ENCODE results near the gene PRADC1. TPM values are rescaled to one million over a fixed set of nuclear protein-coding genes. Genes with fewer than 3 reads are reported as not detected.

The PRADC1 gene
- total RNA-seq, 4 donors from 2014 or later = 69.4 to 132 (median 104) TPM

- Histone ChIP-seq H3K36me3 (no peaks in the 10 kb centered on the region), H3K9me3 (no peaks in the 10 kb centered on the region), H3K4me1 (no peaks in the 10 kb centered on the region), H3K27ac (no peak overlapping the region), H3K27me3 (peaks cover 42 to 47% (median 45%) of the 10 kb centered on the region in 3 donors), H3K4me3 (no peak overlapping the region)
- intact Hi-C loops (cut with DNase I; ENCODE audit: low total_unique reads) = no loop called here
- in situ Hi-C loops (cut with MboI; ENCODE audit: low sequenced_read_pairs in 4 of 4) = no loop called here
- no peak for DNase-seq
- TF ChIP-seq CTCF (IDR thresholded peaks at IDR 0.05 in 4 of 5, conservative IDR thresholded peaks at IDR 0.05 in 1 of 5) = no peak
- ATAC-seq = no peak
Measured at GRCh38 chr2:73266061-73266901, 33.2 kb upstream of the PRADC1 start.

GRCh38 chr2:73265298-73266060 lies 32.4 kb upstream of the PRADC1 start:
- intact Hi-C loops (cut with DNase I; ENCODE audit: low total_unique reads) (no loop called here), in situ Hi-C loops (cut with MboI; ENCODE audit: low sequenced_read_pairs in 4 of 4) (no loop called here)
- Histone ChIP-seq H3K9me3 (no peaks in the 10 kb centered on the region), H3K27ac (no peak overlapping the region), H3K36me3 (no peaks in the 10 kb centered on the region), H3K4me3 (no peak overlapping the region), H3K27me3 (peaks cover 36 to 45% (median 43%) of the 10 kb centered on the region in 3 donors), H3K4me1 (no peaks in the 10 kb centered on the region)
- DNase-seq (no peak), ATAC-seq (no peak)
- TF ChIP-seq CTCF (IDR thresholded peaks at IDR 0.05 in 4 of 5, conservative IDR thresholded peaks at IDR 0.05 in 1 of 5) (no peak), POLR2A (IDR thresholded peaks at IDR 0.05) (no peak)

GRCh38 chr2:73264783-73265182 lies 31.7 kb upstream of the PRADC1 start:
- DNase-seq = no peak
- H3K27ac ChIP-seq = no peak overlapping the region
- no peak for TF ChIP-seq POLR2A (IDR thresholded peaks at IDR 0.05)
- TF ChIP-seq CTCF (IDR thresholded peaks at IDR 0.05 in 4 of 5, conservative IDR thresholded peaks at IDR 0.05 in 1 of 5) = no peak
- no peak overlapping the region for H3K4me3 ChIP-seq
- no peaks in the 10 kb centered on the region for H3K36me3 ChIP-seq
- intact Hi-C loops (cut with DNase I; ENCODE audit: low total_unique reads) (no loop called here), in situ Hi-C loops (cut with MboI; ENCODE audit: low sequenced_read_pairs in 4 of 4) (no loop called here)
- H3K4me1 ChIP-seq = no peaks in the 10 kb centered on the region
- no peak for ATAC-seq
- H3K27me3 ChIP-seq = peaks cover 31 to 41% (median 38%) of the 10 kb centered on the region in 3 donors
- H3K9me3 ChIP-seq = no peaks in the 10 kb centered on the region

- peaks cover 31 to 37% (median 34%) of the 10 kb centered on the region in 3 donors for H3K27me3 ChIP-seq
- no peaks in the 10 kb centered on the region for H3K36me3 ChIP-seq
- no peak for TF ChIP-seq CTCF (IDR thresholded peaks at IDR 0.05 in 4 of 5, conservative IDR thresholded peaks at IDR 0.05 in 1 of 5)
- no peak for TF ChIP-seq POLR2A (IDR thresholded peaks at IDR 0.05)
- ATAC-seq (no peak), DNase-seq (no peak)
- in situ Hi-C loops (cut with MboI; ENCODE audit: low sequenced_read_pairs in 4 of 4) = no loop called here
- H3K4me3 ChIP-seq = no peak overlapping the region
- no peaks in the 10 kb centered on the region for H3K4me1 ChIP-seq
- intact Hi-C loops (cut with DNase I; ENCODE audit: low total_unique reads) = no loop called here
- H3K27ac ChIP-seq = no peak overlapping the region
- H3K9me3 ChIP-seq = no peaks in the 10 kb centered on the region
Measured at GRCh38 chr2:73264332-73264606, 31.2 kb upstream of the PRADC1 start.
